ENCODE measurements around the gene TTC5.
"Not testable (repeated sequence)": the region's sequence is repeated elsewhere in the genome, so short reads cannot be mapped to it uniquely, and the experiment has no call there.

Gene TTC5

DNA sequence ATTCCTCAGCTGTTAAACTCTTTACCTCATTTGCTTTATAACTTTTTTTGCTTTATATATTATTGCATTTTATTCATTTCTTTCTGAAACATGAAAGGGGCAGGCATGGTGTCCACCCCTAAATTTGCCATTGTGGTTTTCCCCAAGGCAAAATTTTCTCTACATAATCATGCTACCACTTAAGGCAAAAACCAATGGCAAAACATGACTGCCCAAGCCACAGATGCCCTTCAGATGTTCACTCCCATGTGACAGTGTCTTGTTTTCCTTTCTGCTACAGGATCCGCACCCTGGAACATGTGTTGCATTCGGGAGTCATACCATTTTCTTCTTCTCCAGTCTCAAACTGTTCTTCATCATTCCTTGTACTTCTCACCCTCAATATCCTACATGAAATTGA, 28.3 kb downstream of the TTC5 start:
- Mint-ChIP-seq H3K27ac (no peak overlapping the region), H3K27me3 (no peaks in the 10 kb centered on the region), H3K4me3 (no peak overlapping the region), H3K36me3 (peaks cover 40% of the 10 kb centered on the region), H3K9me3 (peaks cover 34% of the 10 kb centered on the region), H3K4me1 (peaks cover 19% of the 10 kb centered on the region)
- CTCF ChIA-PET = no interaction called here
- no peak for DNase-seq

DNA sequence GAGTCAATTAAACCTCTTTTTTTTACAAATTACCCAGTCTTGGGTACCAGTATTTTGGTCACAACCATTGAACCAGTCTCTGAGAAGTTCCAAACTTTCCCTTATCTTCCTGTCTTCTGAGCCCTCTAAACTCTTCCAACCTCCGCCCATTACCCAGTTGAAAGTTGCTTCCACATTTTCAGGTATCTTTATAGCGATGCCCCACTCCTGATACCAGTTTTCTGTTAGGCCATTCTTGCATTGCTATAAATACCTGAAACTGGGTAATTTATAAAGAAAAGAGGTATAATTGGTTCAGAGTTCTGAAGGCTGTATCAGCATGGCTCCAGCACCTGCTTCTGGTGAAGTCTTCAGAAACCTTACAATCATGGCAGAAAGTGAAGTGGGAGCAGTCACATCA, 31.7 kb downstream of the TTC5 start:
- Mint-ChIP-seq H3K4me3 (no peak overlapping the region), H3K4me1 (peaks cover 6% of the 10 kb centered on the region), H3K27me3 (no peaks in the 10 kb centered on the region), H3K36me3 (peaks cover 15% of the 10 kb centered on the region), H3K9me3 (peaks cover 32% of the 10 kb centered on the region), H3K27ac (no peak overlapping the region)
- DNase-seq = no peak
- CTCF ChIA-PET = no interaction called here

DNA sequence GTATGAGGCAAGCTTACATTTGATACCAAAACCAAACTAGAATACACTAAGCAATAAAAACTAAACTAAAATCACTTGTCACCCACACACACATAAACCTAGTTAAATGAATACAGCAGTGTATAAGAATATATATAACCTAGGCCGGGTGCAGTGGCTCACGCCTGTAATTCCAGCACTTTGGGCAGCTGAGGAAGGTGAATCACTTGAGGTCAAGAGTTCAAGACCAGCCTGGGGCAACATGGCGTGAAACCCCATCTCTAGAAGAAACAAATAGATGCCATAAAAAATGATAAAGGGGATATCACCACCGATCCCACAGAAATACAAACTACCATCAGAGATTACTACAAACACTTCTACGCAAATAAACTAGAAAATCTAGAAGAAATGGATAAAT, 41.4 kb downstream of the TTC5 start:
- H3K4me3 Mint-ChIP-seq, H3K27me3 Mint-ChIP-seq, H3K27ac Mint-ChIP-seq, DNase-seq, H3K36me3 Mint-ChIP-seq, H3K4me1 Mint-ChIP-seq, CTCF ChIA-PET, H3K9me3 Mint-ChIP-seq: not testable (repeated sequence)

DNA sequence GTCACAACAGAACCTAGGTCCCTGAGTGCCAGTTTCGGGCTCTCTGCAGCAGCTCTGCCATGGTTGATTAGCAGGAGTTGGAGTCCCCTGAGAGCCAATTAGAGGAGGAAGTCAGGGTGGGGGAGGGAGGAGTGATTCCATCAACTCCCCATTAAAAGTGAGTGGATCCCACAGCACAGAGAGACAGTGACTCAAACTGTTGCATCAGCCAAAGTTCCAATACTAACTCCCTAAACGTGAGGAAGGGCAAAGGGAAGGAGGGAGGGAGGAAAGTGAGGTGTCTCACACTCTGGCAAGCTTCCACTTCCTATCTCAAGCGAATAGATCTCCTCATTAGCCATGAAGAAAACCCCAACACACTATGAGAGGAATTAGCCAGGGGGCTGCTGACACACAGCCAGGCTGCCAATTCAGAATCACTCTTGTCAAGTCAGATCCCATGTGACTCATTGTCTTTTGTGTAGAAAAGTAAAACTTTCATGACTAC, 43.1 kb downstream of the TTC5 start:
- H3K4me3 Mint-ChIP-seq = no peak overlapping the region
- DNase-seq = no peak
- CTCF ChIA-PET = no interaction called here
- H3K9me3 Mint-ChIP-seq = peaks cover 2% of the 10 kb centered on the region
- no peaks in the 10 kb centered on the region for H3K4me1 Mint-ChIP-seq
- H3K36me3 Mint-ChIP-seq = no peaks in the 10 kb centered on the region
- no peak overlapping the region for H3K27ac Mint-ChIP-seq
- no peaks in the 10 kb centered on the region for H3K27me3 Mint-ChIP-seq

DNA sequence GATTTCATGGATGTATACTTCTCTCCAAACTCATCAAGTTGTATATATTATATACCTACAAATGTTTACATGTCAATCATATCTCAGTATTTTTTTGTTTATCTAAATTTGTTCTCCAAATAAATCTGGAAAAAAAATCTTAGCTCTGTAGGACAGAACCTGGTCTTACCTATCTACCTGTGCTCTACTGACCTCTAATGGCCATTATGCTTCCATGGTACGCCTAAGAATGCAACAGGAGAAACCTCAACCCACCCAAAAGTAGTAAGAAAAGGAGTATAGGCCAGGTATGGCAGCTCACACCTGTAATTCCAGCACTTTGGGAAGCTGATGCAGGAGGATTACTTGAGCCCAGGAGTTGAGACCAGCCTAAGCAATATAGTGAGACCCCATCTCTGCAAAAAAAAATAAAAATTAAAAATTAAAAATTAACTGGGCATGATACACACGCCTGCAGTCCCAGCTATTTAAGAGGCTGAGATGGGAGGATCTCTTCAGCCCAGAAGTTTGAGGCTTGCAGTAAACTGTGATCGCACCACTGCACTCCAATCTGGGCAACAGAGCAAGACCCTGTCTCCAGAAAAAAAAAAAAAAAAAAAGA, 58.0 kb downstream of the TTC5 start:
- Mint-ChIP-seq H3K4me1 (no peaks in the 10 kb centered on the region), H3K36me3 (no peaks in the 10 kb centered on the region), H3K9me3 (no peaks in the 10 kb centered on the region), H3K27ac (no peak overlapping the region), H3K27me3 (no peaks in the 10 kb centered on the region), H3K4me3 (no peak overlapping the region)
- no peak for DNase-seq
- CTCF ChIA-PET = no interaction called here

Measured in activated naive CD4-positive, alpha-beta T cell treated with anti-CD3 and anti-CD28 coated beads, Interleukin-2, amount 10 ng/mL, durations not matched to agents 7 days and 5 days (primary cell).